K562 (cell line): ENCODE results near the gene FIZ1. TPM values are rescaled to one million over a fixed set of nuclear protein-coding genes. Genes with fewer than 3 reads are reported as not detected.

ENCODE experiments used
- ATAC-seq: fragments of 200-7000 bp; cut with Tn5 transposase; 3 replicates; pipeline ENCODE4 v1.9.1; 2020; ENCODE audit warnings: moderate library complexity
- BruUV-seq: library from RNA; stranded (reverse); fragments of 400-500 nt; replicated peaks from 2 replicates; lab custom pipeline; 2021; lab: Mats Ljungman, UMichigan
- CTCF ChIA-PET: fragments of 300-600 bp; formaldehyde crosslinking; extraction: SDS; loops from one replicate; lab custom pipeline; 2021; ENCODE audit warnings: low intra/inter-chr PET ratio; lab: Yijun Ruan, JAX
- POLR2A ChIA-PET: fragments of 300-600, 350-650 bp; sonication (Branson Sonifier 250); formaldehyde crosslinking; extraction: SDS; loops from one replicate; lab custom pipeline; 2021; ENCODE audit warnings: antibody characterized with exemption, inconsistent platforms; lab: Yijun Ruan, JAX
- DNase-seq, 4 experiments: peaks; one replicate each; pipeline versions ENCODE4 v3.0.0 to v3.0.0-alpha.2; 2011 to 2018; ENCODE audit warnings: low spot score in 3 of 4, mixed read lengths in 3 of 4; ENCODE audit errors: extremely low read depth in 1 of 4
- FAIRE-seq: peaks from 2 replicates; lab custom pipeline; 2011; peaks lifted over from hg19 to GRCh38; lab: Jason Lieb, UNC
- H2AFZ ChIP-seq: 2 replicates; pipeline ENCODE4 v1.6.0; 2011; ENCODE audit warnings: low read depth, low read length, control low read depth, inconsistent platforms
- H3K27ac ChIP-seq: fragments of 200-600 bp; 3 replicates; pipeline ENCODE4 v1.8.0; 2011; ENCODE audit warnings: low read depth, mild to moderate bottlenecking, control low read depth, inconsistent platforms, low read length, moderate library complexity, mixed read lengths; ENCODE audit errors: extremely low read depth
- H3K27me3 ChIP-seq, 2 experiments: fragments of 300-600 bp in 1 of 2; 2 replicates in 1 of 2; 3 replicates in 1 of 2; pipeline versions ENCODE4 v1.6.0 to v1.8.0; 2011; ENCODE audit warnings: inconsistent platforms in 2 of 2, low read length in 2 of 2, mild to moderate bottlenecking in 1 of 2, mixed read lengths in 1 of 2, moderate library complexity in 1 of 2; ENCODE audit not compliant: control insufficient read depth in 2 of 2, insufficient read depth in 2 of 2
- H3K36me3 ChIP-seq: fragments of 300-600 bp; 3 replicates; pipeline ENCODE4 v1.8.0; 2011; ENCODE audit warnings: mild to moderate bottlenecking, low read length, inconsistent platforms; ENCODE audit not compliant: control insufficient read depth, insufficient read depth
- H3K4me1 ChIP-seq, 2 experiments: fragments of 200-600 bp in 1 of 2; replicated peaks in 1 of 2; 2 replicates in 1 of 2; 3 replicates in 1 of 2; pipeline versions ENCODE4 v1.5.1 to v1.8.0; 2011; ENCODE audit warnings: inconsistent platforms in 2 of 2, low read length in 2 of 2, mild to moderate bottlenecking in 1 of 2, mixed read lengths in 1 of 2, moderate library complexity in 1 of 2; ENCODE audit not compliant: control insufficient read depth in 2 of 2, insufficient read depth in 2 of 2
- H3K4me2 ChIP-seq: 2 replicates; pipeline ENCODE4 v1.6.1; 2011; ENCODE audit warnings: low read length, control low read depth, inconsistent platforms, mixed read lengths; ENCODE audit not compliant: insufficient read depth
- H3K4me3 ChIP-seq: fragments of 200-600 bp; sonication (generic), shearing (Covaris generic); 2 replicates; pipeline ENCODE4 v1.5.1; 2016; ENCODE audit warnings: control low read depth, inconsistent platforms
- H3K79me2 ChIP-seq: fragments of 200-600 bp; 3 replicates; pipeline ENCODE4 v1.8.0; 2011; ENCODE audit warnings: low read length, inconsistent platforms; ENCODE audit not compliant: control insufficient read depth, insufficient read depth
- H3K9ac ChIP-seq, 2 experiments: 2 replicates each; pipeline versions ENCODE4 v1.6.0 to v1.6.1; 2011; ENCODE audit warnings: low read depth in 2 of 2, low read length in 2 of 2, control low read depth in 1 of 2, inconsistent platforms in 1 of 2, mild to moderate bottlenecking in 1 of 2, mixed read lengths in 1 of 2; ENCODE audit not compliant: insufficient read depth in 1 of 2
- H3K9me1 ChIP-seq: one replicate; pipeline ENCODE4 v1.6.0; 2011; ENCODE audit warnings: inconsistent platforms, mild to moderate bottlenecking, low read length, moderate library complexity; ENCODE audit not compliant: control insufficient read depth, insufficient read depth
- H3K9me3 ChIP-seq: replicated peaks from 2 replicates; pipeline ENCODE4 v1.5.1; 2011; ENCODE audit warnings: low read depth, low read length, inconsistent platforms; ENCODE audit not compliant: control insufficient read depth, insufficient read depth
- H4K20me1 ChIP-seq: replicated peaks from 2 replicates; pipeline ENCODE4 v1.6.1; 2011; ENCODE audit warnings: low read length, inconsistent platforms, mixed read lengths; ENCODE audit not compliant: control insufficient read depth, insufficient read depth
- BRD9 ChIP-seq: fragments of 450-650 bp; IDR thresholded peaks from 2 replicates; pipeline ENCODE4 v1.6.1; 2018; ENCODE audit warnings: low read depth; ENCODE audit not compliant: partially characterized antibody
- CBFA2T3 ChIP-seq: fragments of 450-650 bp; IDR thresholded peaks from 2 replicates; pipeline ENCODE4 v1.6.1; 2017
- CCNT2 ChIP-seq: IDR thresholded peaks from 2 replicates; pipeline ENCODE4 v1.6.1; 2011; ENCODE audit warnings: borderline replicate concordance, low read depth, mild to moderate bottlenecking, moderate library complexity, mixed read lengths, low read length; ENCODE audit not compliant: insufficient read length; ENCODE audit errors: extremely low read depth
- CHCHD3 ChIP-seq: fragments of 250-450 bp; sonication (Bioruptor Pico); IDR thresholded peaks from 2 replicates; pipeline ENCODE4 v2.1.2; 2022; ENCODE audit warnings: mild to moderate bottlenecking
- E4F1 ChIP-seq: fragments of 250-450 bp; sonication (Bioruptor Pico); IDR thresholded peaks from 2 replicates; pipeline ENCODE4 v1.5.0; 2021; ENCODE audit warnings: mild to moderate bottlenecking, borderline replicate concordance
- KAT7 ChIP-seq: sonication (generic); formaldehyde crosslinking; IDR thresholded peaks from 2 replicates; pipeline ENCODE4 v1.8.0; 2022; ENCODE audit warnings: missing genetic modification reagents, mild to moderate bottlenecking, borderline replicate concordance
- MTA2 ChIP-seq: fragments of 450-650 bp; IDR thresholded peaks from 2 replicates; pipeline ENCODE4 v1.6.1; 2016; ENCODE audit warnings: low read depth
- POLR2H ChIP-seq: IDR thresholded peaks from 2 replicates; pipeline ENCODE4 v1.6.1; 2016; ENCODE audit warnings: missing genetic modification characterization, low read depth, mild to moderate bottlenecking, control low read depth, missing compliant biosample characterization, moderate library complexity
- THRA ChIP-seq: fragments of 450-650 bp; IDR thresholded peaks from 2 replicates; pipeline ENCODE4 v1.6.1; 2017; ENCODE audit warnings: mild to moderate bottlenecking, moderate library complexity
- UBTF ChIP-seq, 2 experiments: IDR thresholded peaks; 2 replicates each; pipeline ENCODE4 v1.6.1; 2012; ENCODE audit warnings: improper control_type of control experiment in 2 of 2, low read depth in 2 of 2, low read length in 2 of 2, borderline replicate concordance in 1 of 2
- ZC3H4 ChIP-seq: sonication (generic); formaldehyde crosslinking; IDR thresholded peaks from 2 replicates; pipeline ENCODE4 v1.9.0; 2021; ENCODE audit warnings: missing genetic modification reagents, borderline replicate concordance
- WGBS: fragments of 100-300 bp; shearing (Covaris generic); methylation state at CpG from one replicate; pipeline ENCODE4 v1.1.6; 2016; ENCODE audit warnings: low coverage, mixed read lengths; ENCODE audit not compliant: insufficient coverage; ENCODE audit errors: missing lambda C conversion rate; 5-methylcytosine and 5-hydroxymethylcytosine counted together
- in situ Hi-C: fragments of 300-500 bp; cut with MboI; formaldehyde crosslinking; loops from 4 replicates; pipeline ENCODE4 v1.15.0; 2018; ENCODE audit warnings: inconsistent platforms, mixed read lengths
- intact Hi-C: fragments of 100-400 bp; cut with micrococcal nuclease; formaldehyde crosslinking; loops from 2 replicates; pipeline ENCODE4 v1.14.2; 2022
- polyA plus RNA-seq, 8 experiments: library from polyadenylated mRNA; depleted of rRNA in 4 of 8; stranded (reverse) in 5 of 8; unstranded in 3 of 8; fragments of >200 nt; fragmentation: Nextera tagmentation in 2 of 8; fragmentation: Illumina TruSeq in 1 of 8; extraction: Ambion mirVana in 2 of 8; extraction: Trizol in 1 of 8; gene quantifications; 2 replicates each; pipeline versions ENCODE4 v1.2.1 to v1.2.3, GENCODE V29; 2011 to 2014; ENCODE audit warnings: inconsistent platforms in 1 of 8, missing spikeins in 1 of 8
- total RNA-seq, 7 experiments: library from RNA; depleted of rRNA in 6 of 7; stranded (reverse); fragments of >200 nt in 6 of 7; fragmentation: Illumina TruSeq in 2 of 7; extraction: Trizol in 2 of 7; gene quantifications; 2 replicates each; pipeline versions ENCODE4 v1.2.1 to v1.2.3, GENCODE V29; 2011 to 2021; ENCODE audit warnings: low replicate concordance in 1 of 7

FIZ1 gene
- total and polyA plus RNA-seq, 9 of the 15 experiments (the other 6 are each of a cell fraction or from before 2014, with no cell fraction given), result 0.79 to 17.5 (median 5.5) TPM

GRCh38 chr19:55566823-55567222 is 32.5 kb downstream of the FIZ1 start (continued):
- TF ChIP-seq BRD9 (no peak), KAT7 (CRISPR knock-in tag) (no peak), ZC3H4 (CRISPR knock-in tag) (no peak), E4F1 (CRISPR knock-in tag) (no peak), CCNT2 (no peak), MTA2 (no peak), POLR2H (tag) (no peak), CBFA2T3 (no peak)

GRCh38 chr19:55563261-55563690 is 36.0 kb downstream of the FIZ1 start:
- no peak overlapping the region for H3K4me2 ChIP-seq
- H3K27ac ChIP-seq, result no peak overlapping the region
- no peaks in the 10 kb centered on the region for H4K20me1 ChIP-seq
- ChIA-PET POLR2A (no interaction called here), CTCF (no interaction called here)
- 36% methylated on average over 11 of the region's 12 CpGs for WGBS
- DNase-seq, result no peak
- TF ChIP-seq UBTF (IDR thresholded peaks at IDR 0.05; ENCODE audit: borderline replicate concordance in 1 of 2, low read depth in 2 of 2, low read length in 2 of 2), result no peak
- no peak for TF ChIP-seq CHCHD3 (CRISPR knock-in tag)
- no peak for TF ChIP-seq THRA
- in situ Hi-C loops (no loop called here), intact Hi-C loops (no loop called here)
- no peak overlapping the region for H3K4me3 ChIP-seq
- FAIRE-seq, result no peak
- H3K9me1 ChIP-seq, result no peaks in the 10 kb centered on the region
- no peak overlapping the region for H2AFZ ChIP-seq
- H3K9me3 ChIP-seq, result no peaks in the 10 kb centered on the region; the same call in 1 of the 2 replicates
- no peaks in the 10 kb centered on the region for H3K36me3 ChIP-seq
- no peaks in the 10 kb centered on the region for H3K79me2 ChIP-seq
- no TSS peak for BruUV-seq
- peaks cover 5 to 7% of the 10 kb centered on the region in 2 experiments; a peak in 4 of 5 replicates for H3K27me3 ChIP-seq
- peak overlapping the region in 1 of 2 experiments; percentile 6; a peak in 1 of 4 replicates for H3K9ac ChIP-seq
- peak; percentile 44 for ATAC-seq
- H3K4me1 ChIP-seq, result peaks cover 0 to 7% of the 10 kb centered on the region in 2 experiments; a peak in 2 of 5 replicates
